ENCODE measurements around the gene KPNA1. TPM values are rescaled to one million over a fixed set of nuclear protein-coding genes. Genes with fewer than 3 reads are reported as not detected.

KPNA1 gene
- total and polyA plus RNA-seq, 2 of the 13 experiments (the other 11 are each of a cell fraction or from before 2014, with no cell fraction given) = 15.4 to 30.0 TPM

DNA sequence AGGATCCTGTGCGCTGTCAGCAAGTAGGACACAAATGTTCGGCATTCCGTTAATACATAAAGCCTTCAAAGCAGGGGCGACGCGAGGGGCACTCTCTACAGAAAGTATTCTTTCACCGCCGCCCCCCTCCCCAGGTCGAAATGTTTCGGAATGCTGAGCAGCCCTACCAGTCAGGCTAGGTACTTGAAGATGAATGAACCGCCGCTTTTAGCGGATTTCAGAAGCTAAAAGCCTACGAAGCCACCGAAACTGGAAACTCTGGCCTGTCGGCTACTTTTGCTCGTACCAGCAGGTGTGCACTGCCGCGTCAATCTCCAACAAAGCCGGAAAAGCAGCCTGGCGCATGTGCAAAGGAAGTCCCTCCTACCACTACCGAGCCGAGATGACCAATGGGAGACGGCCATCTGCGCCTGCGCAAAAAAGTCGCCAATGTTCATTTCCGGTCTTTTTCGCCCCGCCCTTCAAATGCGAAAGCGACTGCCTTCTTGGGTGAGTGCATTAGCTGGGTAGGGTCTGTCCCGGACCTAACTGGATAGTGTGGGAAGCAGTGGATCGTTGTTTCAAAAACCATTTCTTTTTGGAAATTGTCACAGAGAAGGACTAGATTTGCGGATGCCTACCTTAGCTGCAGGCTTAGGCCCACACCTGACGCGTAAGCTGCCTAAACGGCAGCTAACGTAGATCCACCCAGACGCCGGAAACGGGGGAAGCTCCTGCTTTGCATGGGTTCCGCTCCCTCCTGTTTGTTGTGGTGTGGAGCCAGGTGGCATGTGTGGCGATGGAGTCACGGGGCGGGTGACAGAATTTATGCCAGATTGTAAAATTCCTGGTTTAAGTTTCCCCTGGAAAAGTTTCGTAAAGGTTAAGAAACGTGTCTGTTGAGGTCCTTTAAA lies 98.7 kb downstream of the KPNA1 start, which contains the start of gene WDR5B (continued):
- TF ChIP-seq TAF15 (IDR thresholded peaks at IDR 0.05; ENCODE audit: low read depth, low read length, poor library complexity, severe bottlenecking) (no peak), CCAR2 (optimal IDR thresholded peaks at IDR 0.05; ENCODE audit: low read depth, low read length) (no peak), XRCC5 (optimal IDR thresholded peaks at IDR 0.05; ENCODE audit: low read length) (peak; percentile 39), NR1H2 (CRISPR knock-in tag; IDR thresholded peaks at IDR 0.05; ENCODE audit: borderline replicate concordance, low read depth) (no peak), KLF16 (CRISPR knock-in tag; IDR thresholded peaks at IDR 0.05) (peak in 1 of 2 experiments; percentile 88; a peak in 2 of 4 replicates), POLR2AphosphoS2 (IDR thresholded peaks at IDR 0.05; ENCODE audit: low read depth, low read length) (0 out of 2 replicates have a peak, but pooled peaks have one; percentile 39), BORCS8-MEF2B (CRISPR knock-in tag; IDR thresholded peaks at IDR 0.05) (no peak), HNRNPLL (IDR thresholded peaks at IDR 0.05; ENCODE audit: low read depth, low read length, poor library complexity, severe bottlenecking) (peak; percentile 67), ZFP37 (CRISPR knock-in tag; IDR thresholded peaks at IDR 0.05; ENCODE audit: borderline replicate concordance) (0 out of 2 replicates have a peak, but pooled peaks have one; percentile 51), REPIN1 (CRISPR knock-in tag; IDR thresholded peaks at IDR 0.05; ENCODE audit: borderline replicate concordance, low read depth) (peak; percentile 62; the same call in 1 of the 2 replicates), ATF1 (CRISPR knock-in tag; IDR thresholded peaks at IDR 0.05) (peak; percentile 51; the same call in 1 of the 2 replicates), NFKB2 (CRISPR knock-in tag; IDR thresholded peaks at IDR 0.05; ENCODE audit: borderline replicate concordance) (peak; percentile 71; the same call in 1 of the 2 replicates), RBM39 (IDR thresholded peaks at IDR 0.05; ENCODE audit: low read depth, low read length, poor library complexity, severe bottlenecking) (no peak), GFI1 (CRISPR knock-in tag; IDR thresholded peaks at IDR 0.05; ENCODE audit: borderline replicate concordance) (0 out of 2 replicates have a peak, but pooled peaks have one; percentile 39), PHF5A (CRISPR knock-in tag; IDR thresholded peaks at IDR 0.05; ENCODE audit: low read depth, unreplicated experiment) (no peak), ZNF350 (CRISPR knock-in tag; IDR thresholded peaks at IDR 0.05; ENCODE audit: borderline replicate concordance, low read depth) (peak; percentile 91), ZNF776 (CRISPR knock-in tag; IDR thresholded peaks at IDR 0.05) (peak; percentile 68; the same call in 1 of the 2 replicates), GATAD1 (CRISPR knock-in tag; IDR thresholded peaks at IDR 0.05) (peak; percentile 89), BRCA1 (CRISPR knock-in tag; IDR thresholded peaks at IDR 0.05) (0 out of 2 replicates have a peak, but pooled peaks have one; percentile 19)
- TF ChIP-seq, protein P1, sequence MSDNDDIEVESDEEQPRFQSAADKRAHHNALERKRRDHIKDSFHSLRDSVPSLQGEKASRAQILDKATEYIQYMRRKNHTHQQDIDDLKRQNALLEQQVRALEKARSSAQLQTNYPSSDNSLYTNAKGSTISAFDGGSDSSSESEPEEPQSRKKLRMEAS (IDR thresholded peaks at IDR 0.05) = peak; percentile 90
- TF ChIP-seq, protein P2, sequence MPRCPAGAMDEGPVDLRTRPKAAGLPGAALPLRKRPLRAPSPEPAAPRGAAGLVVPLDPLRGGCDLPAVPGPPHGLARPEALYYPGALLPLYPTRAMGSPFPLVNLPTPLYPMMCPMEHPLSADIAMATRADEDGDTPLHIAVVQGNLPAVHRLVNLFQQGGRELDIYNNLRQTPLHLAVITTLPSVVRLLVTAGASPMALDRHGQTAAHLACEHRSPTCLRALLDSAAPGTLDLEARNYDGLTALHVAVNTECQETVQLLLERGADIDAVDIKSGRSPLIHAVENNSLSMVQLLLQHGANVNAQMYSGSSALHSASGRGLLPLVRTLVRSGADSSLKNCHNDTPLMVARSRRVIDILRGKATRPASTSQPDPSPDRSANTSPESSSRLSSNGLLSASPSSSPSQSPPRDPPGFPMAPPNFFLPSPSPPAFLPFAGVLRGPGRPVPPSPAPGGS (CRISPR knock-in tag; IDR thresholded peaks at IDR 0.05) = peak; percentile 53
- TF ChIP-seq, protein P3, sequence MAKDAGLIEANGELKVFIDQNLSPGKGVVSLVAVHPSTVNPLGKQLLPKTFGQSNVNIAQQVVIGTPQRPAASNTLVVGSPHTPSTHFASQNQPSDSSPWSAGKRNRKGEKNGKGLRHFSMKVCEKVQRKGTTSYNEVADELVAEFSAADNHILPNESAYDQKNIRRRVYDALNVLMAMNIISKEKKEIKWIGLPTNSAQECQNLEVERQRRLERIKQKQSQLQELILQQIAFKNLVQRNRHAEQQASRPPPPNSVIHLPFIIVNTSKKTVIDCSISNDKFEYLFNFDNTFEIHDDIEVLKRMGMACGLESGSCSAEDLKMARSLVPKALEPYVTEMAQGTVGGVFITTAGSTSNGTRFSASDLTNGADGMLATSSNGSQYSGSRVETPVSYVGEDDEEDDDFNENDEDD (CRISPR knock-in tag; IDR thresholded peaks at IDR 0.05; ENCODE audit: borderline replicate concordance) = no peak
- TF ChIP-seq, protein P4, sequence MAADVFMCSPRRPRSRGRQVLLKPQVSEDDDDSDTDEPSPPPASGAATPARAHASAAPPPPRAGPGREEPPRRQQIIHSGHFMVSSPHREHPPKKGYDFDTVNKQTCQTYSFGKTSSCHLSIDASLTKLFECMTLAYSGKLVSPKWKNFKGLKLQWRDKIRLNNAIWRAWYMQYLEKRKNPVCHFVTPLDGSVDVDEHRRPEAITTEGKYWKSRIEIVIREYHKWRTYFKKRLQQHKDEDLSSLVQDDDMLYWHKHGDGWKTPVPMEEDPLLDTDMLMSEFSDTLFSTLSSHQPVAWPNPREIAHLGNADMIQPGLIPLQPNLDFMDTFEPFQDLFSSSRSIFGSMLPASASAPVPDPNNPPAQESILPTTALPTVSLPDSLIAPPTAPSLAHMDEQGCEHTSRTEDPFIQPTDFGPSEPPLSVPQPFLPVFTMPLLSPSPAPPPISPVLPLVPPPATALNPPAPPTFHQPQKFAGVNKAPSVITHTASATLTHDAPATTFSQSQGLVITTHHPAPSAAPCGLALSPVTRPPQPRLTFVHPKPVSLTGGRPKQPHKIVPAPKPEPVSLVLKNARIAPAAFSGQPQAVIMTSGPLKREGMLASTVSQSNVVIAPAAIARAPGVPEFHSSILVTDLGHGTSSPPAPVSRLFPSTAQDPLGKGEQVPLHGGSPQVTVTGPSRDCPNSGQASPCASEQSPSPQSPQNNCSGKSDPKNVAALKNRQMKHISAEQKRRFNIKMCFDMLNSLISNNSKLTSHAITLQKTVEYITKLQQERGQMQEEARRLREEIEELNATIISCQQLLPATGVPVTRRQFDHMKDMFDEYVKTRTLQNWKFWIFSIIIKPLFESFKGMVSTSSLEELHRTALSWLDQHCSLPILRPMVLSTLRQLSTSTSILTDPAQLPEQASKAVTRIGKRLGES (CRISPR knock-in tag; IDR thresholded peaks at IDR 0.05; ENCODE audit: borderline replicate concordance) = 0 out of 2 replicates have a peak, but pooled peaks have one; percentile 44

All from HepG2 (cell line).